ENCODE data around the gene FCHSD2.
"Not testable (repeated sequence)": the region's sequence is repeated elsewhere in the genome, so short reads cannot be mapped to it uniquely, and the experiment has no call there.

The FCHSD2 gene

GRCh38 chr11:73147771-73148681, 5.9 kb upstream of the FCHSD2 start:
- Mint-ChIP-seq H3K4me1 (ENCODE audit: low read depth) (peaks cover 57% of the 10 kb centered on the region), H3K27me3 (ENCODE audit: low read depth) (no peaks in the 10 kb centered on the region), H3K4me3 (no peak overlapping the region), H3K9me3 (no peaks in the 10 kb centered on the region), H3K36me3 (ENCODE audit: low read depth) (peaks cover 1% of the 10 kb centered on the region), H3K27ac (peak overlapping the region; percentile 66)

- H3K4me1 Mint-ChIP-seq (ENCODE audit: low read depth) = peaks cover 45% of the 10 kb centered on the region
- H3K27me3 Mint-ChIP-seq (ENCODE audit: low read depth) = no peaks in the 10 kb centered on the region
- no peak overlapping the region for H3K27ac Mint-ChIP-seq
- H3K9me3 Mint-ChIP-seq = no peaks in the 10 kb centered on the region
- no peak overlapping the region for H3K4me3 Mint-ChIP-seq
- peaks cover 1% of the 10 kb centered on the region for H3K36me3 Mint-ChIP-seq (ENCODE audit: low read depth)
Measured at GRCh38 chr11:73145986-73146575, 4.0 kb upstream of the FCHSD2 start.

DNA sequence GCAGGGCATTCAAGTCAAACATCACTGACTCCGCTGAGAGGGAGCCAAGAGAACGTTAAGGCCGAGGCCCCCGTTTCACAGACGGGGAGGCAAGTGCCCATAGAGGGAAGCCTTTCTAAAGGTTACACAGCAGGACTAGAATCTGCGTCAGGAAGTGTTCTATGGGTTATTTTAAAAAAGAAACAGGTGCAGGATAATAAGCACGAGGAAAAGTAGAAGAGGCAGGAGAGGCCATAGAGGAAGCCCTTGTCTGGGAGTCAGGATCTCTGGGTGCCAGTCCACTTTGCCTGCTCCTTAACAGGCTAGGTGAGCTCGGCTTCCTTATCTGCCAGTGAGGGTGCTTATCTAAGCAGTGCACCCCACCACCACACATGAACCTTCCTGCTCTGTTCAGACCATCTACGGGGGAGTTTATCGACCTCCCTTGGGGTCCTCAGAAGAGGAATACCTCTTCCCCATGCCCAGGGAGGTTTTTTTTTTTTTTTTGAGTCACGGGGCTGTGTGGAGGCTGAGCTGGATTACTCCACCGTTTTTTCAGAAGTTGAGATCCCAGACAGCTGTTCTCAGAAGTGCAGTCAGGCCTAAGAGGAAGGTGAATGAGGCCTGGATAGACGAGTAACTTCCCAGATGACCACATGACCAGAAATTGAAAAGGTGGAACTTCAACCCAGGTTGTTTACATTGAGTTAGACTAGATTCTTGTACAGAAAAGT, 1.2 kb upstream of the FCHSD2 start:
- Mint-ChIP-seq H3K27me3 (ENCODE audit: low read depth) (no peaks in the 10 kb centered on the region), H3K36me3 (ENCODE audit: low read depth) (peaks cover 15% of the 10 kb centered on the region), H3K27ac (peak overlapping the region; percentile 93), H3K4me3 (peak overlapping the region; percentile 79), H3K4me1 (ENCODE audit: low read depth) (peaks cover 47% of the 10 kb centered on the region), H3K9me3 (no peaks in the 10 kb centered on the region)

GRCh38 chr11:73141309-73142127, 600 bp downstream of the FCHSD2 start:
- H3K9me3 Mint-ChIP-seq = no peaks in the 10 kb centered on the region
- H3K4me1 Mint-ChIP-seq (ENCODE audit: low read depth) = peaks cover 37% of the 10 kb centered on the region
- H3K4me3 Mint-ChIP-seq = peak overlapping the region; percentile 100
- H3K27me3 Mint-ChIP-seq (ENCODE audit: low read depth) = no peaks in the 10 kb centered on the region
- peak overlapping the region; percentile 95 for H3K27ac Mint-ChIP-seq
- H3K36me3 Mint-ChIP-seq (ENCODE audit: low read depth) = peaks cover 26% of the 10 kb centered on the region

- H3K27me3 Mint-ChIP-seq (ENCODE audit: low read depth) = no peaks in the 10 kb centered on the region
- peak overlapping the region; percentile 95 for H3K27ac Mint-ChIP-seq
- no peaks in the 10 kb centered on the region for H3K9me3 Mint-ChIP-seq
- H3K36me3 Mint-ChIP-seq (ENCODE audit: low read depth) = peaks cover 26% of the 10 kb centered on the region
- peak overlapping the region; percentile 100 for H3K4me3 Mint-ChIP-seq
- H3K4me1 Mint-ChIP-seq (ENCODE audit: low read depth) = peaks cover 35% of the 10 kb centered on the region
Measured at GRCh38 chr11:73141031-73141308, 1.1 kb downstream of the FCHSD2 start.

DNA sequence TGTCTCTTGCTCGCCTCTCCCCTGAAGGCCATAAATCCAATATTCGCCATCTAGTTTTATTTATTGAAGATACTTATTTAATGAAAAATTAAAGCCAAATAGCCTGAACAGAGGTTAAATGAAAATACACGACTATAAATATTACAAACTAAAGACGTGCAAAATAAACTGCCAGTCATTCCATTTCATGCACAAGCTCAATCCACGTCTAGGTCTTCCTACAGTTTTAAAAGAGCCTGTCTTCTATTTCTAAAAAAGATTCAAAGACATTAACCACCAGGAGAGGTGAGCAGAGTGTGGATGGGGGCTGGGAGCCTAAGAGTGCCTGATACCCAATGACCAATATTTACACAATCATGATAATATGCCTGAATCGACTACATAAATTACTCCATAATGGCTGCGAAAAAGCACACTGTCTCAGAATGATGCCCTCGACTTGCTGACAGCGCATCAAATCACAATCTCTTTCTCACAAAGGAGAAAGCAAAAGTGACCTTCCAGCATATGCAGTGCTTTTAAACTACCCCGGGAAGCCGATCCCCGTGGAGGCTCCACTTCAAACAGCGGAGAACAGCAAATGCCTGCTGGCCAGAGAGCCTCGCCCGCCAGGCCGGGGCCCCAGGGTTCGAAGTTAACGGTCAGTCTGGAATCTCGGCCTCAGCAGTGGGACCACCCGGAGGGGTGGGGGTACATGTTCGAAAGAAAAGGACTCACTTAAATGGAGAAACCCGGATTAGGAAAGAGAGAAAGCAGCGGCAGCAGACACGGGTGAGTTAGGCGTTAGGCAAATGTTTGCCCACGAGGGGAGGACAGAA, 1.7 kb downstream of the FCHSD2 start:
- Mint-ChIP-seq H3K4me3 (peak overlapping the region; percentile 100), H3K9me3 (no peaks in the 10 kb centered on the region), H3K27ac (peak overlapping the region; percentile 95), H3K36me3 (ENCODE audit: low read depth) (peaks cover 28% of the 10 kb centered on the region), H3K27me3 (ENCODE audit: low read depth) (no peaks in the 10 kb centered on the region), H3K4me1 (ENCODE audit: low read depth) (peaks cover 35% of the 10 kb centered on the region)

- H3K4me3 Mint-ChIP-seq = no peak overlapping the region
- H3K27ac Mint-ChIP-seq = no peak overlapping the region
Measured at GRCh38 chr11:73139476-73140198, 2.5 kb downstream of the FCHSD2 start.

DNA sequence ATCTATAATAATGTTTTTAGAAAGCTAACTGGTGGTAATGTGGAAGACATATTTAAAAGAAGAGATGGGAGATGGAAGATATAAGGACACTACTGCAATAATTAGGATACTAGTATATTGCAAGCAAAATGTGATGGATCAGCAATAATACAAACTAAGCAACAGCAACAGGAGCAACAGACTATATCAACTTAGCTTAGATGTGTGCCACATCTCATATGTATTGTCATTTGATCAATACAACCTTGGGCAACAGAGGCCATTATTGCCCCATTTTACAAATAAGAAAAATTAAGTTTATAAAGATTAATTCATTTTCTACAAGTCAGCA, 4.2 kb downstream of the FCHSD2 start:
- no peaks in the 10 kb centered on the region for H3K9me3 Mint-ChIP-seq
- no peaks in the 10 kb centered on the region for H3K27me3 Mint-ChIP-seq (ENCODE audit: low read depth)
- peaks cover 33% of the 10 kb centered on the region for H3K36me3 Mint-ChIP-seq (ENCODE audit: low read depth)
- peaks cover 33% of the 10 kb centered on the region for H3K4me1 Mint-ChIP-seq (ENCODE audit: low read depth)
- H3K27ac Mint-ChIP-seq = peak overlapping the region; percentile 7
- H3K4me3 Mint-ChIP-seq = peak overlapping the region; percentile 11

More at GRCh38 chr11:73139476-73140198, 2.5 kb downstream of the FCHSD2 start:
- H3K36me3 Mint-ChIP-seq (ENCODE audit: low read depth) = peaks cover 28% of the 10 kb centered on the region
- H3K4me1 Mint-ChIP-seq (ENCODE audit: low read depth) = peaks cover 39% of the 10 kb centered on the region
- no peaks in the 10 kb centered on the region for H3K27me3 Mint-ChIP-seq (ENCODE audit: low read depth)
- no peaks in the 10 kb centered on the region for H3K9me3 Mint-ChIP-seq

DNA sequence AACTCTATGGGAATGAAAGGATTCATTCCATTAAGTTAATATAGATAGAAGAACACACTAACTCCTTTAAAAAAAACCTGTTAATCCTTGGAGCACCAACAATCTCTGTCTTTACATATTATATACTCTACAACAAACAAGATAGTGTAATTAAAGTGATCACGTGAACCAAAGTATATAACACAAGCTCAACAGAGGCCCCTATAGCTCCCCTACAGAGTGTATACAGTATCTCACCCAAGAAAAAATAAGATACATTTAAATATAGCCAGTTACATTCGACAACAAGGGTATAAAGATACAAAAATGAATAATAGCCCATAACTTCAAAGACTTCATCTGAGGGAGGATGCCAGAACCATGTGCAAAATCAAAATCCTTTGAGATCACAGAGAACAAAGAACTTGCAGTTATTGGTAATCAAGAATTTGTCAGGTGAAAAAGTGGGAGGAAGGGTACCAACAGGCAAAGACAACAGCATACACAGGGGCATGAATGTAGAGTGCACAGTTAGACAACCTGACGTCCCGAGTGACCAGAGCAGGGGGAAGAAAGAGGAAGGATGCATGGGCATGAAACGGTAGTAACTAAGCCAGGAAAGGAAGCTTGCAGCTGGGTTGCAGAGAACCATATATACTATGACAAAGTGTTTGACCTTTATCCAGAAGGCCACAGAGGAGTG, 4.7 kb downstream of the FCHSD2 start:
- Mint-ChIP-seq H3K4me3 (peak overlapping the region; percentile 11), H3K36me3 (ENCODE audit: low read depth) (peaks cover 33% of the 10 kb centered on the region), H3K27ac (peak overlapping the region; percentile 7), H3K4me1 (ENCODE audit: low read depth) (peaks cover 30% of the 10 kb centered on the region), H3K9me3 (no peaks in the 10 kb centered on the region), H3K27me3 (ENCODE audit: low read depth) (no peaks in the 10 kb centered on the region)

GRCh38 chr11:73136722-73137121, 5.4 kb downstream of the FCHSD2 start:
- peaks cover 38% of the 10 kb centered on the region for H3K36me3 Mint-ChIP-seq (ENCODE audit: low read depth)
- not testable (repeated sequence) for H3K27me3 Mint-ChIP-seq (ENCODE audit: low read depth); H3K27ac Mint-ChIP-seq; H3K9me3 Mint-ChIP-seq; H3K4me3 Mint-ChIP-seq
- H3K4me1 Mint-ChIP-seq (ENCODE audit: low read depth) = peaks cover 32% of the 10 kb centered on the region

DNA sequence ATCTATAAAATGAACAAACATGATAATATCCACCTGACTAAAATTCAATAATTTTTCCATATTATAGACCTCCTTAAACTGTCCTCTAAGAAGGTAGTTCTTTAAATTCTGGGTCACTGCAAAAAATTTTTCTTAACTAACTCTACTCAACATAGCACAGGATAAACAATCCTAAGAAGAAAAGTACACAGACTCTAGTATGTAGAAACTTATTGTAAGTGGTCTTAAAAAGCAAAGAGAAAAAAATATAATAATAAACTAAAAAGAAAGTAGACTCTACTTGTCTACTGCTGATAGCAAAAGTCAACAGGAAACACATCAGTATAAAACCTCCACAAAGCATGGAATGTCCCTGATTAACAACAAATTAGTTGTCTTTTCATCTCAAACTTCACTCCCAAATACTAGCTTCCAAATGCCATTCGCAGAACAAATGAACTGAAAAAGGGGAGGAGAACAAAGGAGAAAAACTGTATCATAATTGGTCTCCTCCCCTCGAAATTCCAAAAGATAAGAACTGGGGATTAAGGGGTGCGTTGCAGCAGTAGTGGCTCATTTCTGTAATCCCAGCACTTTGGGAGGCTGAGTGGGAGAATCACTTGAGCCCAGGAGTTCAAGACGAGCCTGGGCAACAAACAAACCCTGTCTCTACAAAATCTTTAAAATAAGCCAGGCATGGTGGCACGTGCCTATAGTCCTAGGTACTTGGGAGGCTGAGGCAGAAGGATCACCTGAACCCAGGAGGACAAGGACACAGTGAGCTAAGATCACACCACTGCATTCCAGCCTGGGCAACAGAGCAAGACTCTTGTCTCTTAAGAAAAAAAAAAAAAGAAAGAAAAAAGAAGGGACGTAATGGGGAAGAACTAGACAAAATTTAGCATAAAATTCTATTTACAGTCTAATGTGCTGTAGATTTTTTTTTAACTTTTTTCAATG, 6.5 kb downstream of the FCHSD2 start:
- Mint-ChIP-seq H3K27ac (peak overlapping the region; percentile 68), H3K9me3 (no peaks in the 10 kb centered on the region), H3K36me3 (ENCODE audit: low read depth) (peaks cover 36% of the 10 kb centered on the region), H3K4me3 (no peak overlapping the region), H3K27me3 (ENCODE audit: low read depth) (no peaks in the 10 kb centered on the region), H3K4me1 (ENCODE audit: low read depth) (peaks cover 31% of the 10 kb centered on the region)

DNA sequence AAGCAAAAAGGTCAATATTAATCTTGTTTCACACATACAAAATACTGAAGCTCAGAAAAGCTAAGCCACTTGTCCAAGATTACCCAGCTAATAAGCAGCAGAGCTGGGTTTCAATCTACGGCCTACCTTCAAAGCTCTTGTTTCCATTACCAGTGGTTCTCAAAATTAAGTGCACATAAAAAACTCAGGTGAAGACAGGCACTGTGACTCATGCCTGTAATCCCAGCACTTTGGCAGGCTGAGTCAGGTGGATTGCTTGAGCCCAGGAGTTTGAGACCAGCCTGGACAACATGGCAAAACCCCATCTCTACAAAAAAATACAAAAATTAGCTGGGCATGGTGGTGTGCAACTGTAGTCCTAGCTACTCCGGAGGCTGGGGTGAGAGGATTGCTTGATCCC, 9.8 kb downstream of the FCHSD2 start:
- H3K27ac Mint-ChIP-seq; H3K4me3 Mint-ChIP-seq; H3K27me3 Mint-ChIP-seq (ENCODE audit: low read depth); H3K9me3 Mint-ChIP-seq: not testable (repeated sequence)
- Mint-ChIP-seq H3K36me3 (ENCODE audit: low read depth) (peaks cover 27% of the 10 kb centered on the region), H3K4me1 (ENCODE audit: low read depth) (peaks cover 12% of the 10 kb centered on the region)

Data from T-helper 1 cell treated with Interleukin-12 subunit alpha and Interleukin-12 subunit beta and Interleukin-4 antibody, amounts not matched to agents 30 μg/mL and 1 μg/mL, for 36 hours (primary cell).